ENCODE data around the gene ADCY2.

- no peak for TF ChIP-seq CTCF (IDR thresholded peaks at IDR 0.05)
- no peak for TF ChIP-seq POLR2AphosphoS5 (IDR thresholded peaks at IDR 0.05)
Measured at GRCh38 chr5:7676455-7676854, 280.5 kb downstream of the ADCY2 start.
